Activated gamma-delta T cell (primary cell): ENCODE results near the gene ME3.
"Not testable (repeated sequence)": the region's sequence is repeated elsewhere in the genome, so short reads cannot be mapped to it uniquely, and the experiment has no call there.

Experiments
- DNase-seq: peaks from one replicate; lab custom pipeline; 2025; lab: John Stamatoyannopoulos, UW

ME3 gene

DNA sequence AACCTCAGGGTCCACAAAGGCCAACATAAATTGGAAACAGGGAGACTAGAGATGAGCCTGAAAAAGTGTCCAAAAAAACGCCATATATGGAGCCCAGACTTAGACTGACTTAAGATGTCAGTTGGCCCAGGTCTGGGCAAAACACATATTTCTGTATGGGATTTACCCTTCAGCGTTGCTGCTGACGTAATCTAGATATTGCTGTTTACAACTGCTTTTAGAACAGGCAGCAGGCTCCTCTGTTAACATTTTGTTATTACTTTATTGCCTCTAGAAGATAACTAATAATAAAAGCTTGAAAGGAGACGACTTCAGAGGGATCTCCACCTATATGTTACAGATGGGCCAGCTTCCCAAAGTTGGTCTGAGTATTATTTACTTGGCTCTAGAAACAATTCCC, 8.7 kb downstream of the ME3 start:
- no peak for DNase-seq

GRCh38 chr11:86663291-86663690, 9.1 kb downstream of the ME3 start:
- DNase-seq = no peak

GRCh38 chr11:86660736-86661135, 11.7 kb downstream of the ME3 start:
- no peak for DNase-seq

DNA sequence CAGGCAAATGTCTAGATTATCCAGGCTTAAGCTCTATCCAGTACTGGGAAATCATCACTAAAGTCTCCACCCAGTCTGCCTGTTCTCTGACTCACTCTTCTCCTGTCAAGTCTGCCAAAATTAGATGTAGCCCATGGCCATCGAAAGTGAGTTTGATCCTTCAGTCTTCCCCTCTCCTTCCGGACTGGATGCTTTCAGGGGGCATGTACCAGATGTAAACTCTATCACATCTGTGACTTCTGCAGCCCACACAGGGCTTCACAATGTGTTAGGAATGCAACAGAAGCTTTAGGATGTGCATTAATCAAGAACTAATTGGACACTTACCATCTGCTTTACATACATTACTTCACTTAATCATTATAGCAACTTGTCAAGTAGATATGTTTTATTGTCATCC, 12.3 kb downstream of the ME3 start:
- no peak for DNase-seq

DNA sequence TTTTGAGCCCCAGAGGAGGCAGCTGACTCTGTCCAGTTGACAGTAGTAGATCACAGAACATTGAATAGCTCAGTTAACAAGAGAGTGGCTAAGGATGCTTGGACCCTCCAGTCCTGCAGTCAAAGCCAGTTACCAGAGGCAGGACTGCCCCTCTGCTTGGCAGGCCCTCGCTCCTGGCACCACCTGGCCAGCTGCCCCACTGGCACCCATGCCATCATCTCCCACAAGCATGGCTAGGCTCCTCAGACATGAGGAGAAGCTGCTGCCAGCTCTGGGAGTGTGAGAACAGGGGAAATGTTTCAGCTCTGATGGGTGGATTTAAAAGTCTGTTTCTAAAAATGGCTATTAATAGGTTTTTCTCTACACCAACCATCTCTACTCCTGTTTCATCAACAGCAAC, 13.9 kb downstream of the ME3 start:
- DNase-seq = no peak

DNA sequence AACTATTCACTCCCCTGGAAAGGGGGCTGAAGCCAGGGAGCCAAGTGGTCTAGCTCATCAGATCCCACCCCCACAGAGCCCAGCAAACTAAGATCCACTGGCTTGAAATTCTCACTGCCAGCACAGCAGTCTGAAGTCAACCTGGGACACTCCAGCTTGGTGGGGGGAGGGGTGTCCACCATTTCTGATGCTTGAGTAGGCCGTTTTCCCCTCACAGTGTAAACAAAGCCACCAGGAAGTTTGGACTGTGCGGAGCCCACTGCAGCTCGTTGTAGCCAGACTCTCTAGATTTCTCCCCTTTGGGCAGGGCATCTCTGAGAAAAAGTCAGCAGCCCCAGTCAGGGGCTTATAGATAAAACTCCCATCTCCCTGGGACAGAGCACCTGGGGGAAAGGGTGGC, 27.2 kb downstream of the ME3 start:
- DNase-seq = not testable (repeated sequence)

GRCh38 chr11:86644291-86644690, 28.1 kb downstream of the ME3 start:
- DNase-seq = no peak

DNA sequence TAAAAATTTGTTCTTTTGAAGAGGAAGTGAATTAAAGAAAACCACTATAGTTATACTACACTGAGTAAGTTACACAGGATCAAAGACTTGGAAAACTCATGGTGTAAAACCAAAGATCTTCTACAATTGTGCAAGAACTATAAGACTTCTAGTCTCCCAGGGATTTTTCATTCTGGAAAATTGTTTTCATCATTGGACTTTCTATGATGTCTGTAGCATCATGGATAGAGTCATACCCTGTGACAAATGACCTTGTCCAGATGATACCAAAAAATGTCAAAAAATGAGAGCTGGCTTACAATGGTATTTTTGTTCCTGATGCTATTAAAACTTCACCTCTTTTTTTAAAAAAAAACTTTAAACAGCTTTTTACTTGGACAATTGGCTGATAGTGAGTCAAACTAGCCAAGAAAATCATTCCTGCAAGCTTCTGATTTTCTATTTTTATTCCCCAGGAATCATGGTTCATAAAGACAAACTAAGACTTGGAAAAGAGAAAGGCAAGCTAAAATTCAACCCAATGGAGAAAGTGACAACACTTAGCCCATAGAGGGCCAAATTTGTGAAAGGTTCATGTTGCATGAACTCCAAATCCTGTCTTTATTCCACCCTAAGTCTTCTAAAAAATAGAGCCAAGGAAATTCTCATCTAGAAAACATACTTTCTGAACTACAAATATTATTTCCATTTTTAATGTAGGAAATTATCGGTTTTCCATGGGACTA, 30.7 kb downstream of the ME3 start:
- DNase-seq = no peak

GRCh38 chr11:86639137-86639536, 33.3 kb downstream of the ME3 start:
- no peak for DNase-seq

DNA sequence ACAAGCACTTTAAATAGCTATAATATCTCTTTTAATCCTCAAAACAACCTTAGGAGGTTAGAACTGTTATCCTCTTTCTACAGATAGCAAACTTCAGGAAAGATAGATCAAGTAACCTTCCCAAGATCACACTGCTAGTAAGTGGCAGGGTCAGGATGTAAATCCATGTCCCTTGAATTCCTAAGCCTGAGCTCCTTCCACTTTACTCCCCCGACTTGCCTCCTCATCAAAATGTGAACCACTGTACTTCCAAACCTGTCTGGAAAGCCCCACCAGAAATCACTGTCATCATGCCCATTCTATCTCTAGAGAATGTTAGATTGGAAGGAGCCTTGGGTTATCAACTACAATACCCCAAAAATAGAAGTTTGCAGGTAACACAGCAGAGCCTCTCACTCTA, 33.7 kb downstream of the ME3 start:
- no peak for DNase-seq

GRCh38 chr11:86637988-86638387, 34.4 kb downstream of the ME3 start:
- DNase-seq = no peak

DNA sequence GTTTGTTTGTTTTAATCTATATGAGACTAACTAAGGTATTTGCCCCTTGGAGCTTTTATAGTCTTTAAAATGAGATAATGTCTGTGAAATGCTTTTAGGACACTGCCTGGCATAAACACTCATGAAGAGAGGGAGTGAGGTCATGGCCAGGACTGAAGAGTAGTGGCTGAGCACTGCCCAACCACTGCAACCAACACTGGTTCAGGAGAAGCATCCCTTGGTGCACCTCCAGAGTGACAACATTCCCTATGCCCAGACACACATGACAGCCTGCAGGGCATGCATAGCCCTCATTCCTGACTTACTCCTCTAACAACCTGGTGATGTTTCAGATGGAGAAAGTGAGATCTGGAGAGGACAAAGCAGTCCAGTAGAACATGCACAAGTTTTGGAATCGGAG, 36.1 kb downstream of the ME3 start:
- DNase-seq = no peak

DNA sequence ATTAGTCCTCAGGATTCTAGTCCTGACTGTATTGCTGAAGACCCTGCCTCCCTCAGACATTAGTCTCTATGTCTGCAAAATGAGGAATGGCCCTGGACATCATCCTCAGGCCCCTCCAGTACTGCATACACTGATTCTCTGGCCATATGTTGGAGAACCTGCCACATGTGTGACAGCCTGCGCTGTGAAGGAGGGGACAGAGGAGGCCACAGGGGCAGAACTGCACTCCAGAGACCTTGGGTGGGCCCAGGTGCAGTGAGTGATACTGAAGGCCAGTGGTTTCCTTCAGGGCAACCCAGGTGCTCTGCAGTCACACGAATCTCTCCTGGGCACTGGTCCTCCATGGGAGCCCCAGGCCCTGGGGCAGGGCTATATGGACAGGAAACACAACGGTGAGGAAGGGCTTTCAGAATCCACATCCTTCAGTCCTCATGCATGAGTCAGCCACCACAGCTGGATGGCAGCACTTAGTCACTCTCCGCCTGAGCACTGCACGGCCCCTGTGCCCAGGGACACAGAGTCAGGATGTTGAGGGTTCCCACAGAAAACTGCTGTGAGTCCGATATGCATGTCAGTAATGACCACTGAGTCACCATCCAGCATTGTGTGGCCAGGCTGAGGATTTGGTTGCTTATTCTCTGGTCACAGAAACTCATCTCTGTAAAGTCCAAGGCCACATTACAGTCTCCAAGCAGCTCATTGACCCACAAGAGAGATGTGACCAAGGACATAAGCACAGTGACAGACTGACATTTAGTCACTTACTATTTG, 39.7 kb downstream of the ME3 start:
- DNase-seq = no peak

GRCh38 chr11:86630229-86630981, 42.0 kb downstream of the ME3 start:
- no peak for DNase-seq

DNA sequence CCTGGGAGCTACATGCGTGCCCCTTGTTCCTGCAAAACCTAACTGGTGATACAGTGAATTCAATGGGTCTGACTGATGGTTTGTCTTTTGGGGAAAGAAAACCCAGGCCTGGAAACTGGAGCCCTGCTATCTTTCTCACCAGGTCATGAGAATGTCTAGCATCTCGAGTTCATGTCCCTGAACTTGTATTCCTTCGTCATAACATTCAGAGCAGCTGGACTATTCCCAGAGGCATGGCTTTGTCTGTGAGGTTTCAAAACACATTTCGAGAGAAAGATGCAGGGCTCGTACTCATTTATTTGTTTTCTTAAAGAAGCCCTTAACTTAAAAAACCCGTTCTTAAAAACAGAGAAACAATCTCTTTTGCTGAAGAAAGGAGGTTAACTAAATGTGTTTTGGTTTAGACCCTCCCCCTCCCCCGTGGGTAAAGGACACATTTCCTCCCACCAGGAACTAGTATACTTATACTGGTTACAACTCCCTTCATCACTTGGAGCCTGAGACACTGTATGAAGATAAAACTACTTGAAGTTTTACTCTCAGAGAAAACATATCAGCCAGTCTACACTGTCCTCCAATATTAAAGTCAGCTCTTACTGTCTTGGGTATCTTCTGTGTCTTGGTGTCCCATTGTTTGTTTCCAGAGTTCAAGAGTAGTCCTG, 43.2 kb downstream of the ME3 start:
- DNase-seq = no peak

GRCh38 chr11:86627776-86628455, 44.5 kb downstream of the ME3 start:
- DNase-seq = no peak

DNA sequence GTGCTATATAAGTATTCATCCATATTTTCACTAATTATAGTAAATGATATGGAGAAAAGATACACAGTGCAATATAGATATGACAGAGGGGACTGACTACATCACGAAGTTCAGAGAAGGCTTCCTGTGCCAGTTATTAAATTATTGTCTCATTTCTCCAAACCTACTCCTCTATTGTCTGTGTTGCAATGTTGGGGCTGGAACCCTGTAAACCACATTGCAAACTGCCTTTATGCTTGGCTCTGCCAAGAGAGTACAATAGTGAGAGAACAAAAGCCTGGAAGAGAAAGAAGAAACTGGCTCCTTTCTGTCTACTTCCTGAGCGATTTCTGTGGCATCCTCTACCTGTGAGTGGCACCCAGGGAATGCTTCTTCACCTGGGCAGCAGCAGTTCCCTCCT, 46.4 kb downstream of the ME3 start:
- DNase-seq = no peak

GRCh38 chr11:86625544-86625943, 46.9 kb downstream of the ME3 start:
- no peak for DNase-seq

- DNase-seq = no peak
Measured at GRCh38 chr11:86624366-86624765, 48.0 kb downstream of the ME3 start.

DNA sequence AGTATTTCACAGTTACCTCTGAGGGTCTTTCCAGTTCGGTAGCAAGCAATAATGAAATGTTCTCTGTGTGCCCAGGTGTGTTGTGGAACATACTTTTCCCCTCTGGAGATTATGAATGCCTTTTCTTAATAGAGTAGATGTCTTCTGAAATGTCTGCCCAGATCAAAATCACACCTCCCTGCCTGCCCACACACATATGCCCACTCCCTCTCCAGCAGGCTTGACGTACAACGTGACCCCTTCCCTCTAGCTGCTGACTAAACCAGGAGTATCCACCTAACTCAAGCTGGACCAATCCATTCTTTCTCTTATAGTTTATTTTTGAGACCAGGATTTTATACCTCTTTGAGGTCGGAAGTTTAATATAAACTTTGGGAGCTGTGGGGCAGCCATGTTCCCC, 48.7 kb downstream of the ME3 start:
- no peak for DNase-seq

- no peak for DNase-seq
Measured at GRCh38 chr11:86623041-86623621, 49.3 kb downstream of the ME3 start.
